Mucosa of descending colon (tissue), 3 donors: ENCODE data around the gene AEBP1. TPM values are rescaled to one million over a fixed set of nuclear protein-coding genes. Genes with fewer than 3 reads are reported as not detected.

Source experiments
- ATAC-seq: fragments of 200-7000 bp; cut with Tn5 transposase; one replicate; pipeline ENCODE4 v1.9.1; 2020; ENCODE audit warnings: mild to moderate bottlenecking, moderate library complexity
- DNase-seq, 3 donors: peaks; one replicate each; pipeline ENCODE4 v3.0.0-alpha.2; 2020
- H3K36me3 ChIP-seq: fragments of 200-600 bp; one replicate; pipeline ENCODE4 v1.8.0; 2021; ENCODE audit warnings: low read depth, mild to moderate bottlenecking
- H3K4me1 ChIP-seq: fragments of 200-600 bp; one replicate; pipeline ENCODE4 v1.8.0; 2021; ENCODE audit warnings: low read depth, mild to moderate bottlenecking
- H3K4me3 ChIP-seq: fragments of 200-600 bp; one replicate; pipeline ENCODE4 v1.8.0; 2021; ENCODE audit warnings: mild to moderate bottlenecking
- H3K9me3 ChIP-seq: fragments of 200-600 bp; one replicate; pipeline ENCODE4 v1.8.0; 2021; ENCODE audit warnings: mild to moderate bottlenecking
- intact Hi-C, 2 donors: fragments of 100-400 bp; cut with DNase I in 1 of 2; cut with micrococcal nuclease in 1 of 2; formaldehyde crosslinking; loops; one replicate each; pipeline versions ENCODE4 v1.11.0 to v1.11.1; 2022; cut with DNase I, micrococcal nuclease
- total RNA-seq, 3 donors: library from RNA; stranded (reverse); fragmentation: NEBNext Ultra II Directional in 2 of 3; extraction: Animal tissue kit (Norgen Biotek cat#: 25700) in 2 of 3; gene quantifications; one replicate each; pipeline versions ENCODE4 v1.2.1 to v1.2.4, GENCODE V29; 2021 to 2023
- TF ChIP-seq, protein P1 (sequence below): fragments of 200-600 bp; IDR thresholded peaks from one replicate; pipeline ENCODE4 v1.8.0; 2022; ENCODE audit warnings: antibody characterized with exemption, mild to moderate bottlenecking
- donor health status: DM: no; HTN: no; CAD: no; lungs with moderate emphysema.
- donor health status: DM: no; HTN: no; CAD: no.
- donor health status: DM: no; HTN: yes; CAD: no.

AEBP1 gene
- total RNA-seq, 3 donors from 2014 or later: 14.1 to 130 (median 42.2) TPM

DNA sequence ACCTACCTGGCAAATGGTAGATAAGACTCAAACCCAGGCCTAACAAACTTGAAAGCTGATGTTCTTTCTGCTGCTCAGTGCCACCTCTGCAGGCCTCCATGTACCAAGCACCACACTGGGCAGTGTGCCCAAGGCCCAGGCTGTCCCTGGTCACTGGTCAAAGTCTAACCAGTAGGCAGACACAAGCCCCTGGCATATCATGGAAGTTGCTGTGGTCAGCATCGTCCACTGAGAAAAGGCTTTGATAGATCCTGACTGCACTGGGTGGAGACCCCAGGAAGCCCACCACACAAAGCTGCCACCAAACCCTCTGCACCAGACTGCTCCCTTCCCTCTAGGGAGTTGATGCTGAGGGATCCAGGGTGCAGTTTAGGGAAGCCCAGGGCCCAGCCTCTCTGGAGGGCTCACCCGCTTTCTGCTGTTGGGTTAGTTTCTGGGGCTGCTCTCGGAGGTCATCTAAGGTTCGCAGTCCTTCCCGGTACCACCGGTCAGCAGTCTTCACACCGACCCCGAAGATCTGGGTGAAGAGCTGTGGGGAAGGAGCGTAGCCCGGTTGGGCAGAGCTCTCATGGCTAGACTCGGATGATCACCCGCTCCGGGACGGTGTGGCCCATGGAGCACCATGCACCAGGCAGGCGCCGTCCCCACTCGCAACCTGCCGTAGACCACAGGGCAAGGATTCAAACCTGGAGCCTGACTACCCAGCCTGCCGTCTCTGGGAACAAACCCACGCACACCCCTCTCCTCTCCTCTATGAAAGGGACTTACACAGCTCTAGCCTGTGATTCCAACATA lies 27.8 kb upstream of the AEBP1 start:
- Histone ChIP-seq H3K4me3 (no peak overlapping the region), H3K4me1 (peaks cover 38% of the 10 kb centered on the region), H3K9me3 (no peaks in the 10 kb centered on the region), H3K36me3 (no peaks in the 10 kb centered on the region)
- DNase-seq (no peak), ATAC-seq (no peak)
- intact Hi-C loops: no loop called here
- TF ChIP-seq, protein P1, sequence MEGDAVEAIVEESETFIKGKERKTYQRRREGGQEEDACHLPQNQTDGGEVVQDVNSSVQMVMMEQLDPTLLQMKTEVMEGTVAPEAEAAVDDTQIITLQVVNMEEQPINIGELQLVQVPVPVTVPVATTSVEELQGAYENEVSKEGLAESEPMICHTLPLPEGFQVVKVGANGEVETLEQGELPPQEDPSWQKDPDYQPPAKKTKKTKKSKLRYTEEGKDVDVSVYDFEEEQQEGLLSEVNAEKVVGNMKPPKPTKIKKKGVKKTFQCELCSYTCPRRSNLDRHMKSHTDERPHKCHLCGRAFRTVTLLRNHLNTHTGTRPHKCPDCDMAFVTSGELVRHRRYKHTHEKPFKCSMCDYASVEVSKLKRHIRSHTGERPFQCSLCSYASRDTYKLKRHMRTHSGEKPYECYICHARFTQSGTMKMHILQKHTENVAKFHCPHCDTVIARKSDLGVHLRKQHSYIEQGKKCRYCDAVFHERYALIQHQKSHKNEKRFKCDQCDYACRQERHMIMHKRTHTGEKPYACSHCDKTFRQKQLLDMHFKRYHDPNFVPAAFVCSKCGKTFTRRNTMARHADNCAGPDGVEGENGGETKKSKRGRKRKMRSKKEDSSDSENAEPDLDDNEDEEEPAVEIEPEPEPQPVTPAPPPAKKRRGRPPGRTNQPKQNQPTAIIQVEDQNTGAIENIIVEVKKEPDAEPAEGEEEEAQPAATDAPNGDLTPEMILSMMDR: no peak

DNA sequence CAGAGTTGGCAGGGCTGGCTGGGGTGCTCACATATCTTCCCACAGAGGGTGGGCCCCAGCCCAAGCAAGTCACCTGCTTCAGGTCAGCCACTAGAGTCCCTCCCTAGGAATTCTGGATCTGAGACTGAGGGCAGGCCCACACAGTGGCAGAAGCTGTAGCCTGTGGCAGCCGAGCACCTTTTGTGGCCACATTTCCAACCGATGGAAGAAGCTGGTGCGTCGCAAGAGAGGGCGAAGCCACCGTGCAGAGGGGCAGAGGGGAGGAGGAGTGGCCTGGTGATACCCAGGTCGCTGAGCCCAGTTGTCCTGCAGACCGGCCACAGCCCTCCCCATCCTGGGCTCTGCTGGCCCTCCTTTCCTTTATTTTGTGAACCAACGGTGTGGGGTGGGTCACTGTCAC lies 27.1 kb upstream of the AEBP1 start:
- DNase-seq: no peak
- no peaks in the 10 kb centered on the region for H3K36me3 ChIP-seq
- ATAC-seq: no peak
- peaks cover 34% of the 10 kb centered on the region for H3K4me1 ChIP-seq
- H3K9me3 ChIP-seq: no peaks in the 10 kb centered on the region
- TF ChIP-seq, protein P1: no peak
- no peak overlapping the region for H3K4me3 ChIP-seq
- intact Hi-C loops: no loop called here

DNA sequence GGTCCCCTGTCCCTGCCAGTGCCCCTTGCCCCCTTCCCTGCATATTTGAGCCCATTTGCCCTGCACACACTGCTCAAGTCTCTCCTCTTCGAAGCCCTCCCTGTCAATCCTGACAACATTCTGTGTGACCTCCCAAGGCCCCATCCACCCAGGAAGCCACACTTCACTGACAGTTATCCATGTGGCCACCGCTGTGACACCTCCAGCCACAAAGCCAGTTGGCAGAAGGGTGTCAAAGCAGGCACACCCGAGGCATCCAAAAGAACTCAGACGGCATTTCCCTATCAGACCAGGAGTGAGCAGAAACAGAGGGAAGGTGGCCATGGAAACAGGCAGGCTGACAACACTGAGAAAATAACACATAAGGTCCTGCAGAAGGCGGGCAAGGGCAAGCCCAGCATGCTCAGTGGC lies 26.5 kb upstream of the AEBP1 start:
- DNase-seq (no peak), ATAC-seq (no peak)
- Histone ChIP-seq H3K4me1 (peaks cover 28% of the 10 kb centered on the region), H3K4me3 (no peak overlapping the region), H3K36me3 (no peaks in the 10 kb centered on the region), H3K9me3 (no peaks in the 10 kb centered on the region)
- intact Hi-C loops: no loop called here
- TF ChIP-seq, protein P1: no peak

DNA sequence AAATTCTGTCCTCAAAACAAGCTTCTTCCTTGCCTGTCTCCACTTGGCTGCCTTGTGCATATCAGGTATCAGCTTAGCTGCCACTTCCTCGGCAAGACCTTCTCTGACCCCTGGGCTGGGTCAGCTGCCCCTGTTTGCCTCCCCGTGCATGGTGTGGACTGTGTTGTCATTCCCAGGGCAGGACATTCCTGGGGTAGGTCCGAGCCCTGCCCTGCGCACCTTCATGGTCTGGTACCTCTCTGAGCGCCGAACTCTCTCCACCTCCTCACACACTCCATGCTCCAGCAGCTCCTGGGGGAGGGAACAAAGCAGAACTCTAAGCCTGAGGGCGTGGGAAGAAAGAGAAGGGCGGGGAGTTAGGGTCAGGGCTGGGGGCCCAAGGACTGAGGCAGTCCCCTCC lies 25.6 kb upstream of the AEBP1 start:
- H3K4me3 ChIP-seq: no peak overlapping the region
- DNase-seq: peak in 1 of 3 donors; percentile 21
- intact Hi-C loops: no loop called here
- peaks cover 19% of the 10 kb centered on the region for H3K4me1 ChIP-seq
- ATAC-seq: no peak
- TF ChIP-seq, protein P1: no peak
- no peaks in the 10 kb centered on the region for H3K9me3 ChIP-seq
- no peaks in the 10 kb centered on the region for H3K36me3 ChIP-seq

DNA sequence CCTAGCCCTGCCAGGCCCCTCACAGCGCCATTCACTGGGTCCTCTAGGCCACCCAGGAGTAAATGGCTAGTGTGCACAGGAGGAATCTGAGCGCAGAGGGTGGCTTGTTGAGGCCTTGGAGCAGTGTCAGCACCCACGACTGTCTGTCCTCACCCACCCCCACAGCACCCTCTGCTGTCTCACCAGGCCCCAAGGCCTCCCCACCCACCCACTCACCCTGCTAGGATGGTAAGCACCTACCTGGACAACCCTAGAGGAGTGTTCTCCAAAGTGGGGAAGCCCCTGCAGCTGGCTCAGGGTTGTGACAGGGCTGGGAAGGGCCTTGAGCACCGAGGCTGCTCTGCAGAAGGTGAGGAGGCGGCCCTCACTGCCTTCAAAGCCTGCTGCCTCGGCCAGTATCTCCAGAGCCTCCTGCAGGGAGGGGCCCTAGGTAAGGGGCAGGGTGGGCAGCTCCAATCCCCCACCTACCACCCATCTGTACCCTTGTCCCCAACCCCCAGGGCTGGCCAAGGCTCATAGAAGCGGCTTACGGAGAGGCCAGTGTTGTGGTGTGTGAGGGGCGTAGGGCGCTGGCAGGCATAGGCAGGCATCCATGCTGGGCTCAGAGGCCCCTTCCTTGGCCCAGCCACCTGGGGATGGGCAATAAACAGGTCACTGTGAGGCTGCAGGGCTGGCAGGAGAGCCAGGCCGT lies 24.7 kb upstream of the AEBP1 start:
- Histone ChIP-seq H3K36me3 (no peaks in the 10 kb centered on the region), H3K9me3 (no peaks in the 10 kb centered on the region), H3K4me1 (peaks cover 10% of the 10 kb centered on the region), H3K4me3 (no peak overlapping the region)
- ATAC-seq: no peak
- TF ChIP-seq, protein P1: no peak
- intact Hi-C loops: no loop called here
- peak in 1 of 3 donors; percentile 29 for DNase-seq
